Caki2 (cell line): Measurements from ENCODE around the gene KRTCAP2. TPM values are rescaled to one million over a fixed set of nuclear protein-coding genes. Genes with fewer than 3 reads are reported as not detected.
A peak's percentile ranks its signal among the peaks of the same experiment; 100 is the strongest.

Experiments used
- DNase-seq: peaks from one replicate; pipeline ENCODE4 v3.0.0-alpha.2; 2015; ENCODE audit warnings: low read depth
- in situ Hi-C: cut with HindIII; loops from 2 replicates; pipeline ENCODE4 v1.10.0; 2016; ENCODE audit warnings: low sequenced_read_pairs, low pct_unique_long_range_greater_than_20kb, mixed read lengths
- total RNA-seq: library from RNA; depleted of rRNA; stranded (reverse); fragments of >200 nt; shearing (Covaris generic); gene quantifications from 2 replicates; pipeline ENCODE4 v1.2.3, GENCODE V29; 2014; ENCODE audit warnings: low replicate concordance

Gene KRTCAP2
- total RNA-seq, 1 experiment from 2014 or later: 341 TPM

- in situ Hi-C loops: no loop called here
- DNase-seq: no peak
These were observed 13.8 kb upstream of the KRTCAP2 start for GRCh38 chr1:155186794-155187455.

- in situ Hi-C loops: no loop called here
- no peak for DNase-seq
These were observed 13.1 kb upstream of the KRTCAP2 start for GRCh38 chr1:155186067-155186793.

- in situ Hi-C loops: no loop called here
- no peak for DNase-seq
These were observed 12.6 kb upstream of the KRTCAP2 start for GRCh38 chr1:155185783-155186066.

- in situ Hi-C loops: no loop called here
- no peak for DNase-seq
These were observed 12.0 kb upstream of the KRTCAP2 start for GRCh38 chr1:155184835-155185782.

- DNase-seq: no peak
- in situ Hi-C loops: no loop called here
These were observed 11.3 kb upstream of the KRTCAP2 start for GRCh38 chr1:155184351-155184811.

GRCh38 chr1:155183775-155184221 lies 10.7 kb upstream of the KRTCAP2 start:
- DNase-seq: no peak
- in situ Hi-C loops: no loop called here

GRCh38 chr1:155182052-155182550 lies 9.0 kb upstream of the KRTCAP2 start:
- no peak for DNase-seq
- in situ Hi-C loops: no loop called here

GRCh38 chr1:155181371-155182051 lies 8.4 kb upstream of the KRTCAP2 start:
- DNase-seq: no peak
- in situ Hi-C loops: no loop called here

- DNase-seq: no peak
- in situ Hi-C loops: no loop called here
These were observed 6.3 kb upstream of the KRTCAP2 start for GRCh38 chr1:155179112-155180031.

GRCh38 chr1:155178441-155179111 lies 5.5 kb upstream of the KRTCAP2 start:
- in situ Hi-C loops: no loop called here
- no peak for DNase-seq

- in situ Hi-C loops: no loop called here
These were observed 4.8 kb upstream of the KRTCAP2 start for GRCh38 chr1:155177918-155178281.

GRCh38 chr1:155177192-155177917 lies 4.3 kb upstream of the KRTCAP2 start:
- in situ Hi-C loops: no loop called here
- DNase-seq: no peak

More at GRCh38 chr1:155177918-155178281, 4.8 kb upstream of the KRTCAP2 start:
- DNase-seq: no peak

- in situ Hi-C loops: no loop called here
- peak; percentile 61 for DNase-seq
These were observed 3.5 kb upstream of the KRTCAP2 start for GRCh38 chr1:155176544-155177071.

GRCh38 chr1:155175927-155176371 lies 2.8 kb upstream of the KRTCAP2 start:
- DNase-seq: no peak
- in situ Hi-C loops: no loop called here

- no peak for DNase-seq
- in situ Hi-C loops: no loop called here
These were observed 2.3 kb upstream of the KRTCAP2 start for GRCh38 chr1:155175281-155175926.
